ENCODE data around the gene DDX31.

GRCh38 chr9:132554755-132555154 is 115.0 kb downstream of the DDX31 start:
- TF ChIP-seq, protein P1, sequence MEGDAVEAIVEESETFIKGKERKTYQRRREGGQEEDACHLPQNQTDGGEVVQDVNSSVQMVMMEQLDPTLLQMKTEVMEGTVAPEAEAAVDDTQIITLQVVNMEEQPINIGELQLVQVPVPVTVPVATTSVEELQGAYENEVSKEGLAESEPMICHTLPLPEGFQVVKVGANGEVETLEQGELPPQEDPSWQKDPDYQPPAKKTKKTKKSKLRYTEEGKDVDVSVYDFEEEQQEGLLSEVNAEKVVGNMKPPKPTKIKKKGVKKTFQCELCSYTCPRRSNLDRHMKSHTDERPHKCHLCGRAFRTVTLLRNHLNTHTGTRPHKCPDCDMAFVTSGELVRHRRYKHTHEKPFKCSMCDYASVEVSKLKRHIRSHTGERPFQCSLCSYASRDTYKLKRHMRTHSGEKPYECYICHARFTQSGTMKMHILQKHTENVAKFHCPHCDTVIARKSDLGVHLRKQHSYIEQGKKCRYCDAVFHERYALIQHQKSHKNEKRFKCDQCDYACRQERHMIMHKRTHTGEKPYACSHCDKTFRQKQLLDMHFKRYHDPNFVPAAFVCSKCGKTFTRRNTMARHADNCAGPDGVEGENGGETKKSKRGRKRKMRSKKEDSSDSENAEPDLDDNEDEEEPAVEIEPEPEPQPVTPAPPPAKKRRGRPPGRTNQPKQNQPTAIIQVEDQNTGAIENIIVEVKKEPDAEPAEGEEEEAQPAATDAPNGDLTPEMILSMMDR (IDR thresholded peaks at IDR 0.05) = no peak
- no peak for TF ChIP-seq POLR2A (IDR thresholded peaks at IDR 0.05)

Measured in thyroid gland (tissue), 4 donors.